Fibroblast of the aortic adventitia (primary cell): ENCODE results near the gene PRC1. TPM values are rescaled to one million over a fixed set of nuclear protein-coding genes. Genes with fewer than 3 reads are reported as not detected.

ENCODE experiments used
- DNase-seq: peaks from one replicate; pipeline ENCODE4 v3.0.0-alpha.2; 2010; ENCODE audit warnings: low read depth
- H3K4me3 ChIP-seq: 2 replicates; pipeline ENCODE4 v1.5.1; 2011; ENCODE audit warnings: low read depth, mild to moderate bottlenecking, control low read depth, low read length, moderate library complexity
- CTCF ChIP-seq: IDR thresholded peaks from 2 replicates; pipeline ENCODE4 v1.5.1; 2011; ENCODE audit warnings: mild to moderate bottlenecking, low read length, control low read depth, inconsistent platforms; ENCODE audit not compliant: insufficient read depth
- total RNA-seq: library from RNA; depleted of rRNA; stranded (reverse); fragments of >200 nt; gene quantifications from 2 replicates; pipeline ENCODE4 v1.2.3, GENCODE V29; 2012; ENCODE audit warnings: low replicate concordance

Gene PRC1
- total RNA-seq, 1 donor = 109 TPM

GRCh38 chr15:90952901-90953677 is 41.2 kb downstream of the PRC1 start:
- DNase-seq = no peak
- no peak overlapping the region for H3K4me3 ChIP-seq
- no peak for TF ChIP-seq CTCF

GRCh38 chr15:90950676-90951075 is 43.7 kb downstream of the PRC1 start:
- no peak for DNase-seq
- no peak overlapping the region for H3K4me3 ChIP-seq
- no peak for TF ChIP-seq CTCF

GRCh38 chr15:90949979-90950675 is 44.2 kb downstream of the PRC1 start:
- no peak for DNase-seq
- no peak overlapping the region for H3K4me3 ChIP-seq
- no peak for TF ChIP-seq CTCF

GRCh38 chr15:90948506-90948905 is 45.8 kb downstream of the PRC1 start:
- H3K4me3 ChIP-seq = no peak overlapping the region
- TF ChIP-seq CTCF = no peak
- DNase-seq = no peak

- TF ChIP-seq CTCF = no peak
- H3K4me3 ChIP-seq = no peak overlapping the region
- DNase-seq = no peak
Observed at GRCh38 chr15:90947577-90948357, 46.6 kb downstream of the PRC1 start.

- no peak overlapping the region for H3K4me3 ChIP-seq
- no peak for DNase-seq
- no peak for TF ChIP-seq CTCF
Observed at GRCh38 chr15:90946941-90947576, 47.3 kb downstream of the PRC1 start.
